GM21390 (cell line): ENCODE measurements around the gene C11orf71.

Source experiments
- ATAC-seq: cut with Tn5 transposase; IDR thresholded peaks from one replicate; pipeline ENCODE4 v1.9.1; 2021; ENCODE audit not compliant: unreplicated experiment

The C11orf71 gene, protein sequence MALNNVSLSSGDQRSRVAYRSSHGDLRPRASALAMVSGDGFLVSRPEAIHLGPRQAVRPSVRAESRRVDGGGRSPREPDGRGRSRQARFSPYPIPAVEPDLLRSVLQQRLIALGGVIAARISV

GRCh38 chr11:114400216-114400914 is at the start of gene C11orf71, which contains the start of gene RBM7:
TSS of gene C11orf71 (minus strand) at chr11:114400511. CDS start at chr11:114400331, 180 bp downstream.
TSS of gene RBM7 (plus strand) at chr11:114400666. CDS start at chr11:114400672, 6 bp downstream.
- ATAC-seq: peak; percentile 96

DNA sequence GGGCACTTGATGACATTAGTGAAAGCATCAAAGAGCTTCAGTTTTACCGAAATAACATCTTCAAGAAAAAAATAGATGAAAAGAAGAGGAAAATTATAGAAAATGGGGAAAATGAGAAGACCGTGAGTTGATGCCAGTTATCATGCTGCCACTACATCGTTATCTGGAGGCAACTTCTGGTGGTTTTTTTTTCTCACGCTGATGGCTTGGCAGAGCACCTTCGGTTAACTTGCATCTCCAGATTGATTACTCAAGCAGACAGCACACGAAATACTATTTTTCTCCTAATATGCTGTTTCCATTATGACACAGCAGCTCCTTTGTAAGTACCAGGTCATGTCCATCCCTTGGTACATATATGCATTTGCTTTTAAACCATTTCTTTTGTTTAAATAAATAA is 49.5 kb upstream of the C11orf71 start:
- ATAC-seq: no peak

DNA sequence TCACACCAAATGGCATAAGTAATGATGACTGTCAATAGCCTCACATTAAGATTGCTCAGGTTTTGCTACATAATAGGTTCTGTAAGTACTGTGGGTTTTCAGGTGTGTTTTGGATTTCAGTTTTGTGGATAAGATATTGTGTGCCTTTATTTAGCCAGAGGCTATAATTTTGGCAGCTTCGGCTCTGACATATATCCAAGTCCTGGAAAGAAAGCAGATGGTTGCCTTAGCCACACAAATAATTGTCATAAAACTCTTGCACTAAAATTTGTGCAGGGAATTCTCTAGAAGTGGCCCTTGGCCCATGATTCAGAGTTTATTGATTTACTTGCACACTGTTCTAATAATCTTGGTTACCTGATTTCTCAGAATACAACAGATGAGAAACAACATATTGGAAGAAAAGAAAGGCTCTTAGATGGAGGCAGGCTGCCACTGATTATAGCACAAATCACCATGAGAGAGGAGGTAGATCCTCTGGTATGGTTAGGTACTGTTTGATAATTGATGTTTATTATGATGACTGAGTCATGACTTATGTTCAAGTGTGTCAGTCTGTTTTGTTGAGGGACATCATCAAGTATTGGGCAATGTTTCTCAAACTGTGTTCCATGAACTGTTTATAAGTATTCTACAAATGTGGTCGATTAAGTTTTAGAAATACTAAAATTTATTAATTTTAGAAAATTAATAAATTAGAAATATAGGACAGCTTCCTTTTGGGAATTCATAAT is 48.6 kb upstream of the C11orf71 start:
- ATAC-seq: no peak

- no peak for ATAC-seq
Observed at GRCh38 chr11:114447892-114448291, 47.6 kb upstream of the C11orf71 start.

GRCh38 chr11:114447444-114447843 is 47.1 kb upstream of the C11orf71 start:
- ATAC-seq: no peak

DNA sequence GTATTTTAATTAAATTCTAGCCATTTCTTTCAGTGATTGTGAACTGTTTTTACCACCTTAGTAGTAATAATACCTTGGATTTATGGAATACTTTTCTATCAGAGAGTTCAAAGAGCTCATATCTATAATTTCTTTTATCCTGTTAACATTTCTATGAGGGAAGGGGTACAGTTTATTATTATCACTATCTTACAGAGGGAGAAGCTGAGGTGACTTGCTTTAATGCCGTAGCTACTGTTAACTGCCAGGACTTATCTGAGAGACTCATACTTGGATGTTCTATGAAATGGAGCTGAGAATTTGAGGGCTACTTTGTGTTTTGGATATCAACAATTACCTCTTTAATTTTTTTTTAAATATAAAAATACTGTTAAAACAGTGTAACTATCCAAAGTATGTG is 42.2 kb upstream of the C11orf71 start:
- no peak for ATAC-seq

- ATAC-seq: no peak
Observed at GRCh38 chr11:114441921-114442320, 41.6 kb upstream of the C11orf71 start.

DNA sequence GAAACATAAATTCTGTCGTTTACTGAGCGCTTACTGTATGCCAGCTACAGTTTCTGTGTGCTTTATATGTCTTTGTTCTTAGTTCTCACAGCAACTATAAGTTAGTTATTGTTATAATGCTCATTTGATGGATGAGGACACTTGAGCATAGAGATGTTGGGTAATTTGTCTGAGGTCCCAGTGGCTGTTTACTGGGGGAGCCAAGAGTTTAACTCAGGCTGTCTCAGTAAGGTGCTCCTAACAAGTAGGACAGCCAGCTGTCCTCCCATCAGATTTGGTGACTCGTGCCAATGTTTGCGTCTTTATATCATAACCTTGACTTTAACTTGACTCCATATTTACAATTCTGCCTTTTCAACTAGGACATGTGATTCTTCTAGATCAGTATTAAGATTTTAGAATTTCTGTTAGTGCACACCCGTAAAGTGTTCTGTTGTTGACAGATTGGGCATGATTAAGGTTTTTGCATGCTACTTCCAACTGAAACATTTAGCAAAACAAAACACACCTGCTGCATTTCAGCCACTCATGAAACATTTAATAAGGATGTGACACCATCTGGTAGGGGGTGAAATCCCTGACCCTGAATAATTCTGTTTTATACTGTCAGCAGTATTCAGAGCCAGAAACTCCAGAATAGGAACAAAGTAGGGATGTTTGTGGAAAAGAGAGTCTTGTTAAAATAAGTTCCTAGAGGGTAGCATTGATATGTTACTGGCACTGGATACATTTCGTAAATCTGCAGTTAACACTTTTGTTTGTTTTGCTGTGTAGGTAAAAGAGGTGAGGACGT is 40.9 kb upstream of the C11orf71 start:
- ATAC-seq: no peak

- no peak for ATAC-seq
Observed at GRCh38 chr11:114440121-114440860, 40.0 kb upstream of the C11orf71 start.

DNA sequence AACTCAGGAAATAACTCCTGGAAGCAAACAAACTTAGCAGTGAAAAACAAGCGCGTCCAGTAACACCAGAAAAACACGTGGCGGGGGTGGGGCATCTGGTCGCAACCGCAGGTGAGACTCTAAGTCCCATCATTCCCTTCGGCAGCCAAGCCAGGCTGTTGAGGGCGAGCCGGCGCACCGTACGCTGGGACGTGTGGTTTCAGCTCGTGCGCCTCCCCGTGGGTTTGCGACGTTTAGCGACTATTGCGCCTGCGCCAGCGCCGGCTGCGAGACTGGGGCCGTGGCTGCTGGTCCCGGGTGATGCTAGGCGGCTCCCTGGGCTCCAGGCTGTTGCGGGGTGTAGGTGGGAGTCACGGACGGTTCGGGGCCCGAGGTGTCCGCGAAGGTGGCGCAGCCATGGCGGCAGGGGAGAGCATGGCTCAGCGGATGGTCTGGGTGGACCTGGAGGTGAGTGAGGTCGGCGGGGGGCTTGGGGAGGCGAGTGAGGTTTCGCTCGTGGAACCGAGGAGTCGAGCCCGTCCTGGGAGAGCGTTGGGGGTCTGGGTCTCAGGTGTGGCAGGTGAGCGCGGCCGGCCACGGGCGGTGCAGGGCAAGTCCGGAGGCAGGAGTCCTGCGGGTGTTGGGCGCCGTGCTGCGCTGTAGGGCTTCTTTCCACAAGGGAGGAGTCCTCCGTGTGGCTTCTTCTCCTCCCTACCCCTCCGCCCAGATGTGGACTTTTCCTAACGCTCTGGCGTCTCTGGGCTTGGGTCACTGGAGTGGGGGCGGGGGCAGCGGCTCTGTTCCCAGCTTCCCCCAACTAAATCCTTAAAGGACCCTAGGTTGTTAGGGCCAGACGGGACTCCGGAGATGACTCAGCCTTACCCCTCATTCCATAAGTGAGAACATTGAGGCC is 39.2 kb upstream of the C11orf71 start, which contains the start of gene REXO2:
Gene REXO2, plus strand, starts transcription at position 239 of the 892 bp plus-strand sequence. Its CDS starts 62 bp downstream, at position 301.
- ATAC-seq: peak; percentile 100

GRCh38 chr11:114438303-114438702 is 38.0 kb upstream of the C11orf71 start:
- no peak for ATAC-seq

- no peak for ATAC-seq
Observed at GRCh38 chr11:114433376-114433775, 33.1 kb upstream of the C11orf71 start.

DNA sequence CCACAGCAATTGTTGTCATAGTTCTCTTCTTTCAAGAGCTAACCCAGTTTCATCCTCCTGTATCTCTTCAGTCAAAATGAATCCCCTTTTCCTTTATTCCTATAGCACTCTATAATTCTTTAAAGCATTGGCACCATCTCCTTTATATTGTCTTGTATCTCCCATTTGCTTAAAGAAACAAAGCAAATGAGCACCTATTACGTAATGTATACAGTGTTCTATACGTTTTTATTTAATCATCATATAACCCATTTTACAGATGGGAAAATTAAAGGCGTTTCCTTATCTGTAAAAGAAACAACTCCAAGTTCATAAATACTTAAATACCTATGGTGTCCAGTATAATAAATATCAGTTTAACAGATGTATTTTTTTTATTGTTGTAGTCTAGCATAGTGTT is 32.6 kb upstream of the C11orf71 start:
- ATAC-seq: no peak

- no peak for ATAC-seq
Observed at GRCh38 chr11:114430290-114430689, 30.0 kb upstream of the C11orf71 start.

GRCh38 chr11:114426280-114426679 is 26.0 kb upstream of the C11orf71 start:
- no peak for ATAC-seq

- no peak for ATAC-seq
Observed at GRCh38 chr11:114416441-114416961, 16.2 kb upstream of the C11orf71 start.

- no peak for ATAC-seq
Observed at GRCh38 chr11:114413958-114414357, 13.6 kb upstream of the C11orf71 start.

DNA sequence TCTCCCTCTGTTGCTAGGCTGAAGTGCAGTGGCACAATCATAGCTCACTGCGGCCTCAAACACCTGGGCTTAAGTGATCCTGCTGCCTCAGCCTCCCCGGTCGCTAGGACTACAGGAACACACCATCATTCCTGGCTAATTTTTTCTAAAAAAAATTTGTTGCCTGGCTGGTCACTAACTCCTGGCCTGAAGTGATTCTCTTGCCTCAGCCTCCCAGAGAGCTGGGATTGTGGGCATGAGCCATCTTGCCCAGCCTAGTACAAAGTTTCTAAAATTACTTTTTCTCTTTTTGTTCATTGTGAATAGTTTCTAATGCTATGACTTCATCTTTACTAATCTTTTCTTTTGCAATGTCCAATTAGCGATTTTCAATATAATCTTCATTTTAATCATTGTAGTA is 12.6 kb upstream of the C11orf71 start:
- ATAC-seq: no peak

DNA sequence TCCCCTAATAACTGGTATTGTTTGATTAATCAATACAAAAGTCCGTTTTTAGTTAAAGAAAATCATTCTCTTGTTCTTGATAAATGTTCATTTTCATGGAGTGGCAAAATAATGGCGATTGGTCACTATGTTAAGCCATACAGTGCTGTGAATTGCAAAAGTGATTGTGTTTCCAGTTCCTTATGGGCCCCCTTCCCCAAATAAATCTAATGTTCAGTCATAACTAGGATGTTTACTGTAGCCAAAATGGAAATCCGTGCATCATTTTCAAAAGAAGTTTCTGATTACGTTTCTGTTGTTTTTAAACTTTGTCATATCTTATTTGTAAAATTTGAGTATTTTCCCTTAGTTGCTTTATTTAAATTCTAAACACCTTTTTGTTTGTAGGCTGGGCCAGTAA is 1.0 kb upstream of the C11orf71 start:
- ATAC-seq: no peak
